Panc1 (cell line): ENCODE measurements around the gene GLE1. TPM values are rescaled to one million over a fixed set of nuclear protein-coding genes. Genes with fewer than 3 reads are reported as not detected.

ENCODE experiments used
- ATAC-seq: fragments of 200-7000 bp; cut with Tn5 transposase; 2 replicates; pipeline ENCODE4 v1.9.1; 2020; ENCODE audit warnings: mild to moderate bottlenecking, moderate library complexity
- BruUV-seq: library from RNA; stranded (reverse); fragments of 400-500 nt; replicated peaks from 2 replicates; lab custom pipeline; 2021; lab: Mats Ljungman, UMichigan
- CTCF ChIA-PET: fragments of 300-600 bp; sonication (Branson Sonifier 250); formaldehyde crosslinking; loops from one replicate; lab custom pipeline; 2022; ENCODE audit warnings: antibody characterized with exemption; lab: Charles Lee
- POLR2A ChIA-PET: fragments of 300-600 bp; sonication (Branson Sonifier 250); formaldehyde crosslinking; loops from one replicate; lab custom pipeline; 2022; ENCODE audit warnings: antibody characterized with exemption; lab: Charles Lee
- DNase-seq: peaks from one replicate; pipeline ENCODE4 v3.0.0-alpha.2; 2010; ENCODE audit warnings: low read depth, low spot score
- H3K27ac ChIP-seq: 2 replicates; pipeline ENCODE4 v1.5.1; 2011; ENCODE audit warnings: mild to moderate bottlenecking, low read length, inconsistent platforms
- H3K27me3 ChIP-seq: fragments of 200-500 bp; sonication (Bioruptor generic); 2 replicates; pipeline ENCODE4 v1.6.0; 2014; ENCODE audit warnings: low read length, inconsistent platforms; ENCODE audit not compliant: control insufficient read depth, insufficient read depth
- H3K36me3 ChIP-seq: fragments of 200-500 bp; sonication (Bioruptor generic); 2 replicates; pipeline ENCODE4 v1.5.1; 2014; ENCODE audit warnings: inconsistent platforms, mild to moderate bottlenecking, low read length, moderate library complexity; ENCODE audit not compliant: control insufficient read depth, insufficient read depth
- H3K4me1 ChIP-seq: 2 replicates; pipeline ENCODE4 v1.5.1; 2011; ENCODE audit warnings: inconsistent platforms, mild to moderate bottlenecking, low read length, moderate library complexity; ENCODE audit not compliant: control insufficient read depth, insufficient read depth
- H3K4me3 ChIP-seq, 2 experiments: 2 replicates each; pipeline ENCODE4 v1.5.1; 2011 to 2012; ENCODE audit warnings: low read depth in 2 of 2, low read length in 2 of 2, mild to moderate bottlenecking in 2 of 2, inconsistent platforms in 1 of 2, moderate library complexity in 1 of 2
- H3K9me3 ChIP-seq: fragments of 200-500 bp; sonication (Bioruptor generic); 2 replicates; pipeline ENCODE4 v1.5.1; 2014; ENCODE audit warnings: low read depth, mild to moderate bottlenecking, inconsistent platforms, low read length, moderate library complexity; ENCODE audit not compliant: control insufficient read depth, insufficient read depth
- CTCF ChIP-seq: fragments of 450-650 bp; IDR thresholded peaks from 2 replicates; pipeline ENCODE4 v1.5.1; 2017; ENCODE audit warnings: mild to moderate bottlenecking
- POLR2AphosphoS5 ChIP-seq: IDR thresholded peaks from 2 replicates; pipeline ENCODE4 v1.6.1; 2012; ENCODE audit warnings: mild to moderate bottlenecking, low read depth, low read length, moderate library complexity
- REST ChIP-seq, 2 experiments: IDR thresholded peaks; 2 replicates each; pipeline ENCODE4 v1.6.1; 2011 to 2012; ENCODE audit warnings: low read depth in 2 of 2, control low read depth in 1 of 2, low read length in 1 of 2, mild to moderate bottlenecking in 1 of 2, moderate library complexity in 1 of 2; ENCODE audit not compliant: insufficient read depth in 1 of 2
- SIN3A ChIP-seq: IDR thresholded peaks from 2 replicates; pipeline ENCODE4 v1.6.1; 2012; ENCODE audit warnings: low read depth, mild to moderate bottlenecking, low read length, moderate library complexity, borderline replicate concordance; ENCODE audit not compliant: insufficient read depth
- TCF7L2 ChIP-seq: IDR thresholded peaks from 2 replicates; pipeline ENCODE4 v1.6.1; 2011; ENCODE audit warnings: mild to moderate bottlenecking, low read depth, low read length, inconsistent platforms
- in situ Hi-C: cut with HindIII; loops from 2 replicates; pipeline ENCODE4 v1.10.0; 2016; ENCODE audit warnings: low sequenced_read_pairs, low pct_unique_long_range_greater_than_20kb
- intact Hi-C: fragments of 100-400 bp; cut with micrococcal nuclease; formaldehyde crosslinking; loops from one replicate; pipeline ENCODE4 v1.10.0; 2022; ENCODE audit not compliant: unreplicated experiment
- total RNA-seq: library from RNA; stranded (reverse); gene quantifications from one replicate; pipeline ENCODE4 v1.2.1, GENCODE V29; 2021; ENCODE audit not compliant: unreplicated experiment

Gene GLE1
- total RNA-seq, 1 experiment from 2014 or later = 25.9 TPM

- H3K27me3 ChIP-seq = no peaks in the 10 kb centered on the region
- H3K4me1 ChIP-seq = no peaks in the 10 kb centered on the region
- POLR2A ChIA-PET = no interaction called here
- no peaks in the 10 kb centered on the region for H3K9me3 ChIP-seq
- no peak for TF ChIP-seq CTCF
- no peak for TF ChIP-seq REST (IDR thresholded peaks at IDR 0.05; ENCODE audit: insufficient read depth in 1 of 2, low read depth in 2 of 2, low read length in 1 of 2)
- TF ChIP-seq SIN3A = no peak
- ATAC-seq (no peak), DNase-seq (no peak)
- no peak overlapping the region for H3K4me3 ChIP-seq
- intact Hi-C loops = no loop called here
- in situ Hi-C loops = no loop called here
- no peak overlapping the region for H3K27ac ChIP-seq
- CTCF ChIA-PET = no interaction called here
- no TSS peak for BruUV-seq
- H3K36me3 ChIP-seq = peaks cover 3% of the 10 kb centered on the region; the same call in 1 of the 2 replicates
Measured at GRCh38 chr9:128532581-128532980, 28.1 kb downstream of the GLE1 start.

- TF ChIP-seq REST (IDR thresholded peaks at IDR 0.05; ENCODE audit: insufficient read depth in 1 of 2, low read depth in 2 of 2, low read length in 1 of 2) (no peak), TCF7L2 (no peak), CTCF (no peak), POLR2AphosphoS5 (no peak), SIN3A (no peak)
- Histone ChIP-seq H3K27me3 (no peaks in the 10 kb centered on the region), H3K9me3 (no peaks in the 10 kb centered on the region), H3K4me1 (no peaks in the 10 kb centered on the region), H3K4me3 (no peak overlapping the region), H3K27ac (no peak overlapping the region), H3K36me3 (peaks cover 7% of the 10 kb centered on the region; the same call in 1 of the 2 replicates)
- intact Hi-C loops (no loop called here), in situ Hi-C loops (no loop called here)
- ChIA-PET POLR2A (interaction anchor here (1.1 kb wide), 1 partner anchor 11 kb away, joined by 4 read pairs; no protein-coding TSS in a partner anchor), CTCF (no interaction called here)
- no TSS peak for BruUV-seq
- ATAC-seq = no peak
- no peak for DNase-seq
Measured at GRCh38 chr9:128540634-128541360, 36.3 kb downstream of the GLE1 start.
